ENCODE measurements around the gene FMN1. TPM values are rescaled to one million over a fixed set of nuclear protein-coding genes. Genes with fewer than 3 reads are reported as not detected.

FMN1 gene
- total RNA-seq, 2 donors from 2014 or later: 0.60 to 1.1 TPM

GRCh38 chr15:32735989-32736700, 458.4 kb downstream of the FMN1 start:
- no peak for TF ChIP-seq CTCF (conservative IDR thresholded peaks at IDR 0.05)
- H3K4me3 Mint-ChIP-seq: no peak overlapping the region
- no peak overlapping the region for H3K27ac Mint-ChIP-seq

GRCh38 chr15:32733281-32733680, 461.2 kb downstream of the FMN1 start:
- no peak overlapping the region for H3K27ac ChIP-seq (ENCODE audit: low read depth, low read length)
- no peaks in the 10 kb centered on the region for H3K9me3 ChIP-seq (ENCODE audit: control insufficient read depth, low read length)
- no peak for TF ChIP-seq CTCF (conservative IDR thresholded peaks at IDR 0.05)
- no peaks in the 10 kb centered on the region for H3K36me3 ChIP-seq (ENCODE audit: control insufficient read depth, insufficient read depth, low read length)
- no peak overlapping the region for H3K9ac ChIP-seq (ENCODE audit: extremely low read depth, low read length, poor library complexity, severe bottlenecking)
- Mint-ChIP-seq H3K4me1 (peaks cover 12% of the 10 kb centered on the region), H3K4me3 (no peak overlapping the region), H3K27me3 (ENCODE audit: insufficient read depth) (peaks cover 9% of the 10 kb centered on the region), H3K27ac (no peak overlapping the region), H3K36me3 (ENCODE audit: low read depth) (peaks cover 3% of the 10 kb centered on the region), H3K9me3 (peaks cover 7% of the 10 kb centered on the region)
- no peaks in the 10 kb centered on the region for H3K4me1 ChIP-seq (ENCODE audit: control insufficient read depth, insufficient read depth, low read length)
- H3K27me3 ChIP-seq (ENCODE audit: control insufficient read depth, insufficient read depth, low read length, poor library complexity, severe bottlenecking): no peaks in the 10 kb centered on the region
- H3K4me3 ChIP-seq (ENCODE audit: low read length): no peak overlapping the region
- DNase-seq: no peak
- WGBS, 2 experiments (ENCODE audit: insufficient coverage in 1 of 2, insufficient read length in 1 of 2): 50 to 59% methylated on average over 2 to 3 of the region's 3 CpGs

More at GRCh38 chr15:32735989-32736700, 458.4 kb downstream of the FMN1 start:
- Histone ChIP-seq H3K27me3 (ENCODE audit: control insufficient read depth, insufficient read depth, low read length, poor library complexity, severe bottlenecking) (no peaks in the 10 kb centered on the region), H3K4me1 (ENCODE audit: control insufficient read depth, insufficient read depth, low read length) (no peaks in the 10 kb centered on the region), H3K9ac (ENCODE audit: extremely low read depth, low read length, poor library complexity, severe bottlenecking) (no peak overlapping the region), H3K9me3 (ENCODE audit: control insufficient read depth, low read length) (peaks cover 13% of the 10 kb centered on the region), H3K36me3 (ENCODE audit: control insufficient read depth, insufficient read depth, low read length) (no peaks in the 10 kb centered on the region), H3K27ac (ENCODE audit: low read depth, low read length) (no peak overlapping the region), H3K4me3 (ENCODE audit: low read length) (no peak overlapping the region)
- Mint-ChIP-seq H3K27me3 (ENCODE audit: insufficient read depth) (peaks cover 6% of the 10 kb centered on the region), H3K9me3 (peaks cover 21% of the 10 kb centered on the region), H3K36me3 (ENCODE audit: low read depth) (peaks cover 3% of the 10 kb centered on the region), H3K4me1 (peaks cover 15% of the 10 kb centered on the region)
- no peak for DNase-seq
- 96% methylated on average over 2 of the region's 2 CpGs; no CpG with 5 or more reads in 1 of the 2 experiments for WGBS, 2 experiments (ENCODE audit: insufficient coverage in 1 of 2, insufficient read length in 1 of 2)

DNA sequence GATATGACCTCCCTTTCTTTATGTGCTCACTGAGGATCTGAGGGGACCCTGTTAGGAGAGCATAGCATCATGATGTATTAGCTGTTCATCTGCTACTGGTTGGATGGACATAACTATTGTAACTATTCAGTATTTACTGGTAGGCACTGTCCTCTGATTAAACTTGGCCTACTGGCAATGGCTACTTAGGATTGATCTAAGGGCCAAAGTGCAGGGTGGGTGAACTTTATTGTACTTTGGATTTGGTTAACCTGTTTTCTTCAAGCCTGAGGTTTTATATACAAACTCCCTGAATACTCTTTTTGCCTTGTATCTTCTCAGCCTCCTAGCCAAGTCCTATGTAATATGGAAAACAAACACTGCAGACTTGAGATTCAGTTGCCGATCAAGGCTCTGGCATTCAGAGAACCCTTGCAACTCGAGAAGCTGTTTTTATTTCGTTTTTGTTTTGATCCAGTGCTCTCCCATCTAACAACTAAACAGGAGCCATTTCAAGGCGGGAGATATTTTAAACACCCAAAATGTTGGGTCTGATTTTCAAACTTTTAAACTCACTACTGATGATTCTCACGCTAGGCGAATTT, 461.8 kb downstream of the FMN1 start:
- no peak overlapping the region for H3K4me3 ChIP-seq (ENCODE audit: low read length)
- TF ChIP-seq CTCF (conservative IDR thresholded peaks at IDR 0.05): no peak
- Mint-ChIP-seq H3K4me1 (peaks cover 12% of the 10 kb centered on the region), H3K9me3 (peaks cover 10% of the 10 kb centered on the region), H3K27me3 (ENCODE audit: insufficient read depth) (peaks cover 9% of the 10 kb centered on the region), H3K27ac (no peak overlapping the region), H3K36me3 (ENCODE audit: low read depth) (peaks cover 3% of the 10 kb centered on the region), H3K4me3 (no peak overlapping the region)
- H3K4me1 ChIP-seq (ENCODE audit: control insufficient read depth, insufficient read depth, low read length): no peaks in the 10 kb centered on the region
- no peak overlapping the region for H3K9ac ChIP-seq (ENCODE audit: extremely low read depth, low read length, poor library complexity, severe bottlenecking)
- H3K36me3 ChIP-seq (ENCODE audit: control insufficient read depth, insufficient read depth, low read length): no peaks in the 10 kb centered on the region
- H3K27me3 ChIP-seq (ENCODE audit: control insufficient read depth, insufficient read depth, low read length, poor library complexity, severe bottlenecking): no peaks in the 10 kb centered on the region
- 88 to 92% methylated on average over 4 to 5 of the region's 6 CpGs for WGBS, 2 experiments (ENCODE audit: insufficient coverage in 1 of 2, insufficient read length in 1 of 2)
- H3K9me3 ChIP-seq (ENCODE audit: control insufficient read depth, low read length): no peaks in the 10 kb centered on the region
- H3K27ac ChIP-seq (ENCODE audit: low read depth, low read length): no peak overlapping the region
- no peak for DNase-seq

All from endodermal cell (in vitro differentiated cells).